DND-41 (cell line): ENCODE results near the gene OGDH.

Source experiments
- CTCF ChIP-seq: IDR thresholded peaks from 2 replicates; pipeline ENCODE4 v1.5.1; 2012; ENCODE audit warnings: borderline replicate concordance, low read length, moderate library complexity, mild to moderate bottlenecking; ENCODE audit not compliant: poor library complexity, severe bottlenecking; ENCODE audit errors: extremely low read depth
- EZH2 ChIP-seq: IDR thresholded peaks from 3 replicates; pipeline ENCODE4 v1.6.1; 2012; ENCODE audit warnings: borderline replicate concordance, low read depth, mild to moderate bottlenecking, moderate library complexity, low read length, inconsistent platforms; ENCODE audit not compliant: severe bottlenecking

DNA sequence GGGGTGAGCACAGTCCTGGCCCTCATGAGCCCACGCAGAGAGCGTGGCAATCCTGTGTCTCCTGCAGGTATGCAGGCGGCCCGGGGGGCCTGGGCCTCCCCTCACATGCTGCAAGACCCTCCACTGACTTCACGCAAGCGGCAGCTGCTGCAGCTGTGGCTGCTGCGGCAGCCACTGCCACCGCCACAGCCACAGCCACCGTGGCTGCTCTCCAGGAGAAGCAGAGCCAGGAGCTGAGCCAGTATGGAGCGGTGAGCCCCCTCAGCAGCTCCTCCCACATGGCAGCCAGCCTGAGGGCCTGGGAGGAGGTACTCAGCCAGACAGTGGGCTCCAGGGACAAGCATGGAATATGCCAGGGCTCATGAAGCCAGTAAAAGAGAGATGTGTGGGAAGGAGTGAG is 150.9 kb downstream of the OGDH start:
- TF ChIP-seq CTCF (no peak), EZH2 (no peak)
